Forelimb muscle (tissue), 1 donor: ENCODE results near the gene CDKL2. TPM values are rescaled to one million over a fixed set of nuclear protein-coding genes. Genes with fewer than 3 reads are reported as not detected.
"Not testable (repeated sequence)": the region's sequence is repeated elsewhere in the genome, so short reads cannot be mapped to it uniquely, and the experiment has no call there.

Experiments used
- DNase-seq: peaks from one replicate; pipeline ENCODE4 v3.0.0-alpha.2; 2013; ENCODE audit warnings: low read depth
- polyA plus RNA-seq: library from polyadenylated mRNA; unstranded; fragments of 120-200 nt; gene quantifications from one replicate; pipeline ENCODE4 v1.2.1, GENCODE V29; 2013; ENCODE audit not compliant: insufficient read length

Gene CDKL2
- polyA plus RNA-seq, 1 donor, result 0.14 TPM

GRCh38 chr4:75552452-75552851, 77.9 kb downstream of the CDKL2 start:
- DNase-seq, result no peak

GRCh38 chr4:75549019-75549418, 81.3 kb downstream of the CDKL2 start:
- DNase-seq, result no peak

GRCh38 chr4:75547647-75548387, 82.5 kb downstream of the CDKL2 start:
- no peak for DNase-seq

- DNase-seq, result no peak
These were observed 84.8 kb downstream of the CDKL2 start for GRCh38 chr4:75545526-75545925.

GRCh38 chr4:75544870-75545269, 85.5 kb downstream of the CDKL2 start:
- DNase-seq, result no peak

- DNase-seq, result not testable (repeated sequence)
These were observed 86.1 kb downstream of the CDKL2 start for GRCh38 chr4:75544220-75544619.

GRCh38 chr4:75542824-75543223, 87.5 kb downstream of the CDKL2 start:
- DNase-seq, result no peak

- not testable (repeated sequence) for DNase-seq
These were observed 93.0 kb downstream of the CDKL2 start for GRCh38 chr4:75537308-75537707.

GRCh38 chr4:75533926-75534325, 96.4 kb downstream of the CDKL2 start:
- DNase-seq, result not testable (repeated sequence)

- not testable (repeated sequence) for DNase-seq
These were observed 96.9 kb downstream of the CDKL2 start for GRCh38 chr4:75533339-75533887.

GRCh38 chr4:75531536-75532143, 98.7 kb downstream of the CDKL2 start:
- DNase-seq, result not testable (repeated sequence)

- no peak for DNase-seq
These were observed 99.6 kb downstream of the CDKL2 start for GRCh38 chr4:75530556-75531322.

Other genes with a start within 250 kb of the CDKL2 start
- 22.7 TPM for gene RCHY1, start 116.1 kb downstream of the CDKL2 start, polyA plus RNA-seq
- gene THAP6, start 116.1 kb downstream of the CDKL2 start, polyA plus RNA-seq, result 16.0 TPM
- 0.25 TPM for gene ODAPH, start 74.5 kb downstream of the CDKL2 start, polyA plus RNA-seq
- 152 TPM for gene G3BP2, start 42.9 kb upstream of the CDKL2 start, polyA plus RNA-seq
- gene USO1, start 94.0 kb upstream of the CDKL2 start, polyA plus RNA-seq, result 236 TPM